22Rv1 (cell line): Measurements from ENCODE around the gene PPT2.

Source experiments
- CTCF ChIP-seq: fragments of 450-650 bp; IDR thresholded peaks from 2 replicates; pipeline ENCODE4 v1.5.1; 2017; ENCODE audit warnings: mild to moderate bottlenecking
- ZFX ChIP-seq: fragments of 450-650 bp; IDR thresholded peaks from 2 replicates; pipeline ENCODE4 v1.6.1; 2017; ENCODE audit warnings: antibody characterized with exemption, borderline replicate concordance

GRCh38 chr6:32151863-32152768 is 1.8 kb upstream of the PPT2 start, which contains the start of gene PRRT1:
- TF ChIP-seq CTCF (no peak), ZFX (no peak)
